Lung (tissue), 16 donors: ENCODE results near the gene SRF. TPM values are rescaled to one million over a fixed set of nuclear protein-coding genes. Genes with fewer than 3 reads are reported as not detected.

Experiments
- ATAC-seq: fragments of 200-7000 bp; cut with Tn5 transposase; one replicate; pipeline ENCODE4 v1.9.1; 2020; ENCODE audit warnings: moderate number of reproducible peaks; ENCODE audit not compliant: insufficient read depth, low FRiP score
- DNase-seq, 3 donors: peaks; one replicate each; pipeline ENCODE4 v3.0.0-alpha.2; 2013 to 2017
- H3K27ac ChIP-seq, 2 donors: one replicate each; pipeline ENCODE4 v1.5.1; 2013; ENCODE audit warnings: mild to moderate bottlenecking in 2 of 2, moderate library complexity in 2 of 2, control low read depth in 1 of 2, inconsistent platforms in 1 of 2, low read depth in 1 of 2, low read length in 1 of 2
- H3K27me3 ChIP-seq, 3 donors: one replicate each; pipeline ENCODE4 v1.5.1; 2013; ENCODE audit warnings: low read length in 2 of 3; ENCODE audit not compliant: control insufficient read depth in 3 of 3, insufficient read depth in 3 of 3
- H3K36me3 ChIP-seq, 4 donors: one replicate each; pipeline ENCODE4 v1.5.1; 2013; ENCODE audit warnings: low read length in 4 of 4, mild to moderate bottlenecking in 1 of 4, moderate library complexity in 1 of 4; ENCODE audit not compliant: control insufficient read depth in 4 of 4, insufficient read depth in 4 of 4
- H3K4me1 ChIP-seq, 5 donors: one replicate each; pipeline ENCODE4 v1.5.1; 2013; ENCODE audit warnings: low read length in 5 of 5, mild to moderate bottlenecking in 2 of 5, moderate library complexity in 1 of 5; ENCODE audit not compliant: control insufficient read depth in 5 of 5, insufficient read depth in 5 of 5
- H3K4me3 ChIP-seq: one replicate; pipeline ENCODE4 v1.5.1; 2013; ENCODE audit warnings: mild to moderate bottlenecking, control low read depth, moderate library complexity
- H3K9ac ChIP-seq, 2 donors: one replicate each; pipeline ENCODE4 v1.5.1; 2013; ENCODE audit warnings: low read length in 2 of 2, control low read depth in 1 of 2; ENCODE audit not compliant: insufficient read depth in 1 of 2
- H3K9me3 ChIP-seq, 4 donors: one replicate each; pipeline ENCODE4 v1.5.1; 2013; ENCODE audit warnings: low read length in 3 of 4, mild to moderate bottlenecking in 1 of 4, moderate library complexity in 1 of 4; ENCODE audit not compliant: control insufficient read depth in 4 of 4, insufficient read depth in 3 of 4
- CTCF ChIP-seq: IDR thresholded peaks from 2 replicates; pipeline ENCODE4 v1.5.1; 2012; ENCODE audit warnings: mild to moderate bottlenecking; ENCODE audit errors: control extremely low read depth, extremely low read depth
- WGBS, 2 donors: extraction: QIAGEN DNeasy Blood & Tissue Kit; methylation state at CpG; one replicate each; pipeline ENCODE4 v1.1.7; 2013; 5-methylcytosine and 5-hydroxymethylcytosine counted together
- long read RNA-seq, 5 donors: transcript quantifications; one replicate each; lab custom pipeline, GENCODE V29; 2026
- polyA plus RNA-seq, 2 donors: library from polyadenylated mRNA; stranded (reverse); fragments of 200-250 nt; gene quantifications; one replicate each; pipeline ENCODE4 v1.2.1, GENCODE V29; 2013
- total RNA-seq, 2 donors: library from RNA; depleted of rRNA in 1 of 2; stranded (reverse); fragments of >200 nt in 1 of 2; gene quantifications; one replicate each; pipeline ENCODE4 v1.2.1, GENCODE V29; 2014 to 2021
- donor health status: control.
- donor health status: control.
- donor health status: Bipolar disorder and iron deficiency.
- donor health status: healthy.
- donor health status: DM: yes; HTN: yes; CAD: no.

The SRF gene
- 10 to 100 TPM; 12.7 to 42.0 TPM for total RNA-seq
- polyA plus RNA-seq, result 10 to 100 TPM; 17.9 to 40.2 TPM
- long read RNA-seq, donor 1, full-length matches to known transcripts, result 5 of 12 reads
- long read RNA-seq, donor 1, partial matches to known transcripts, result 7 of 12 reads
- long read RNA-seq, donor 1, other reads (novel, unspliced or antisense), result 0 of 12 reads
- long read RNA-seq, donor 2, full-length matches to known transcripts, result 1 of 1 reads
- long read RNA-seq, donor 2, partial matches to known transcripts, result 0 of 1 reads
- long read RNA-seq, donor 2, other reads (novel, unspliced or antisense), result 0 of 1 reads
- long read RNA-seq, donor 3, full-length matches to known transcripts, result 2 of 14 reads
- long read RNA-seq, donor 3, partial matches to known transcripts, result 12 of 14 reads
- long read RNA-seq, donor 3, other reads (novel, unspliced or antisense), result 0 of 14 reads
- long read RNA-seq, donor 4, full-length matches to known transcripts, result 3 of 9 reads
- long read RNA-seq, donor 4, partial matches to known transcripts, result 6 of 9 reads
- long read RNA-seq, donor 4, other reads (novel, unspliced or antisense), result 0 of 9 reads
- long read RNA-seq, donor 5, full-length matches to known transcripts, result 2 of 20 reads
- long read RNA-seq, donor 5, partial matches to known transcripts, result 18 of 20 reads
- long read RNA-seq, donor 5, other reads (novel, unspliced or antisense), result 0 of 20 reads

GRCh38 chr6:43170931-43171706 is at the start of gene SRF:
Gene SRF (plus strand): TSS chr6:43171269. CDS start chr6:43171657, 388 bp downstream.
- H3K36me3 ChIP-seq, result peaks cover 3 to 12% (median 9%) of the 10 kb centered on the region in 4 donors
- H3K27ac ChIP-seq, result peak within 1 kb of the TSS; percentile 97 to 99
- peak within 1 kb of the TSS; percentile 76 to 90 for H3K9ac ChIP-seq
- peaks cover 0 to 31% (median 14%) of the 10 kb centered on the region in 5 donors for H3K4me1 ChIP-seq
- no peaks in the 10 kb centered on the region for H3K27me3 ChIP-seq
- DNase-seq (peak; percentile 100), ATAC-seq (peak; percentile 85)
- TF ChIP-seq CTCF, result peak; percentile 15
- WGBS, 2 donors, result 0 to 1% methylated on average over 63 to 83 of the region's 83 CpGs
- no peaks in the 10 kb centered on the region for H3K9me3 ChIP-seq
- H3K4me3 ChIP-seq, result peak within 1 kb of the TSS; percentile 83

- TF ChIP-seq CTCF, result no peak
- WGBS, 2 donors, result 69 to 76% methylated on average over 2 of the region's 2 CpGs
- Histone ChIP-seq H3K9ac (no peak overlapping the region), H3K4me1 (peaks cover 0 to 82% (median 37%) of the 10 kb centered on the region in 5 donors), H3K4me3 (no peak overlapping the region), H3K27ac (no peak overlapping the region), H3K36me3 (no peaks in the 10 kb centered on the region), H3K27me3 (no peaks in the 10 kb centered on the region), H3K9me3 (no peaks in the 10 kb centered on the region)
- DNase-seq, result no peak
- no peak for ATAC-seq
Measured at GRCh38 chr6:43122146-43122545, 48.9 kb upstream of the SRF start.

- Histone ChIP-seq H3K27ac (peak overlapping the region in 1 of 2 donors; percentile 25), H3K36me3 (no peaks in the 10 kb centered on the region), H3K4me3 (no peak overlapping the region), H3K9ac (no peak overlapping the region), H3K27me3 (no peaks in the 10 kb centered on the region), H3K9me3 (no peaks in the 10 kb centered on the region), H3K4me1 (peaks cover 0 to 90% (median 31%) of the 10 kb centered on the region in 5 donors)
- WGBS, 2 donors, result 66 to 80% methylated on average over 25 of the region's 25 CpGs
- DNase-seq, result peak; percentile 95 to 98 (median 97)
- no peak for ATAC-seq
- no peak for TF ChIP-seq CTCF
Measured at GRCh38 chr6:43123461-43124314, 47.4 kb upstream of the SRF start.
